ENCODE measurements around the gene PRKN.

PRKN gene

DNA sequence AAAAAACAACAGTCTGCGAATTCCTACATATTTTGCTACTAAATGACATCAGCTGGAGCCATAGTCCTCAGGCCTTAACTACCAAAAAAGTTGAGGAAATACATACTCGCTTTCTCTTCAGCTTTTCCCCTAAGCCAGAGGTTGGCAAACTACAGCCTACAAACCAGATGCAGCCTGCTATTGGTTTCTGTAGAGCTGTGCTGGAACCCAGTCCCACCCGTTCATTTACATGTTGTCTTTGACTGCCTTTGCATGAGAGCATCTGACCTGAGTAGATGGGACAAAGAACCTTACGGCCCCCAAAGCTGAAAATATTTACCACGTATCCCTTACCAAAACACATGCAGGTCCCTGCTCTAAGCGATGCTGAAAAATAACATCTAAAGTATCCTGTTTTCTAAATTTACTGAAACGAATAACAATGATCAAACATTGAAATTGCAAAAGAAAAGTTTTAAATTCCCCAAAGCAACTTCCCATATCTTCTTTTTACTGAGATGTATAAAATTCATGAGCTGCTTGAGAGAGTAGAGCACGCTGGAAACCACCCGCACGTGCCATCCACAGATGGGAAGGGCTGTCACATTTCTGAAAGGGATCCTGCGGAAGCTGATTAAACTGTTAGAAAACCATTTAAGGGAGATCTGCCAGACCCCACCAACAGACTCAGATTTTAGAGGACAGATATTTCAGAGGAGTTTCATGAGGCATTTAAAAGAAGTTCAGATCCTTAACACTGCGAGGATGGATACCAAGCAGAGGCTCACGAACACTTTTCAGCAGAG, 124.1 kb downstream of the PRKN start:
- no peak for DNase-seq
- TF ChIP-seq, protein P1, sequence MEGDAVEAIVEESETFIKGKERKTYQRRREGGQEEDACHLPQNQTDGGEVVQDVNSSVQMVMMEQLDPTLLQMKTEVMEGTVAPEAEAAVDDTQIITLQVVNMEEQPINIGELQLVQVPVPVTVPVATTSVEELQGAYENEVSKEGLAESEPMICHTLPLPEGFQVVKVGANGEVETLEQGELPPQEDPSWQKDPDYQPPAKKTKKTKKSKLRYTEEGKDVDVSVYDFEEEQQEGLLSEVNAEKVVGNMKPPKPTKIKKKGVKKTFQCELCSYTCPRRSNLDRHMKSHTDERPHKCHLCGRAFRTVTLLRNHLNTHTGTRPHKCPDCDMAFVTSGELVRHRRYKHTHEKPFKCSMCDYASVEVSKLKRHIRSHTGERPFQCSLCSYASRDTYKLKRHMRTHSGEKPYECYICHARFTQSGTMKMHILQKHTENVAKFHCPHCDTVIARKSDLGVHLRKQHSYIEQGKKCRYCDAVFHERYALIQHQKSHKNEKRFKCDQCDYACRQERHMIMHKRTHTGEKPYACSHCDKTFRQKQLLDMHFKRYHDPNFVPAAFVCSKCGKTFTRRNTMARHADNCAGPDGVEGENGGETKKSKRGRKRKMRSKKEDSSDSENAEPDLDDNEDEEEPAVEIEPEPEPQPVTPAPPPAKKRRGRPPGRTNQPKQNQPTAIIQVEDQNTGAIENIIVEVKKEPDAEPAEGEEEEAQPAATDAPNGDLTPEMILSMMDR (IDR thresholded peaks at IDR 0.05; ENCODE audit: low read depth, low read length): no peak
- H3K27ac ChIP-seq: no peak overlapping the region
- no peaks in the 10 kb centered on the region for H3K9me3 ChIP-seq (ENCODE audit: severe bottlenecking)
- H3K36me3 ChIP-seq: no peaks in the 10 kb centered on the region
- H3K27me3 ChIP-seq (ENCODE audit: insufficient read depth, low read depth, severe bottlenecking): no peaks in the 10 kb centered on the region
- no peak overlapping the region for H3K4me3 ChIP-seq (ENCODE audit: low read depth, low read length)

DNA sequence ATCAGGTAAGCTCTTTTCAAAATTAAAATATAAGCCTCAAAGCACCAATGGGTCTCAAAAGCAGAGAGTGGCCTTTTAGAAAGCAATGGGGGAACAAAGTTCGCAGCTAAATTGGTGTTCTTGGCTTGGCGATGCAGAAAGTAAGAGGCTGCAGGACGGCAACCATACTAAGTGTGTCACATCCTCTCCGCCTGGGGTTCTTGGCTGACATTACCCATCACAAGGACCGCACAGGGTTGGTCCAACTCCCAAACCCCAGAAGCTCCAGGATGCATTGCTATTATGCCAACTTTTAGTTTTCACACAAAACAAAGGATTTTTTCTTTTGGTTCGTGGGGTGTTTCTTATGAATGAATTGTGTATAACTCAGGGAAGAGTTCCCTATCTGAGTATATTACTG, 124.8 kb downstream of the PRKN start:
- Histone ChIP-seq H3K27me3 (ENCODE audit: insufficient read depth, low read depth, severe bottlenecking) (no peaks in the 10 kb centered on the region), H3K4me3 (ENCODE audit: low read depth, low read length) (no peak overlapping the region), H3K27ac (no peak overlapping the region), H3K36me3 (no peaks in the 10 kb centered on the region), H3K9me3 (ENCODE audit: severe bottlenecking) (no peaks in the 10 kb centered on the region)
- DNase-seq: no peak
- TF ChIP-seq, protein P1 (IDR thresholded peaks at IDR 0.05; ENCODE audit: low read depth, low read length): no peak

DNA sequence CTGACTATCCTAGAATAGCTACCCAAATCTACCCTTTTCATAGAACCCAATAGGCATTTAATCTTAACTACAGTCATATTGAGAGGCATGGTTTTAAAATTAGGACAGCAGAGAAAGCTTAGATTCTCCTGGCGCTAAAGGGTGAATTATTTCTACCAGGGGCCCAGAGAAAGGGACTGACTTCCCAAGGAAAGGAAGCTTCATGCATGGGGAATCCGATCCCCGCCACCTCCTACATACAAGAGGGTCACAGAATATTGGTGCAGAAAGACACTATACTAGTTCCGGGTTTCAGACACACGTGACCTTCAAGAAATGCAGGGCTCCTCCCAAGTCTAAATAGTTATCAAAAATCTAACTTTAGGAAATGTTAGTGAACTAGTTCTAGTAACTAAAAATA, 130.9 kb downstream of the PRKN start:
- no peaks in the 10 kb centered on the region for H3K27me3 ChIP-seq (ENCODE audit: insufficient read depth, low read depth, severe bottlenecking)
- H3K4me3 ChIP-seq (ENCODE audit: low read depth, low read length): no peak overlapping the region
- H3K27ac ChIP-seq: no peak overlapping the region
- H3K9me3 ChIP-seq (ENCODE audit: severe bottlenecking): no peaks in the 10 kb centered on the region
- no peaks in the 10 kb centered on the region for H3K36me3 ChIP-seq
- TF ChIP-seq, protein P1 (IDR thresholded peaks at IDR 0.05; ENCODE audit: low read depth, low read length): no peak
- no peak for DNase-seq

DNA sequence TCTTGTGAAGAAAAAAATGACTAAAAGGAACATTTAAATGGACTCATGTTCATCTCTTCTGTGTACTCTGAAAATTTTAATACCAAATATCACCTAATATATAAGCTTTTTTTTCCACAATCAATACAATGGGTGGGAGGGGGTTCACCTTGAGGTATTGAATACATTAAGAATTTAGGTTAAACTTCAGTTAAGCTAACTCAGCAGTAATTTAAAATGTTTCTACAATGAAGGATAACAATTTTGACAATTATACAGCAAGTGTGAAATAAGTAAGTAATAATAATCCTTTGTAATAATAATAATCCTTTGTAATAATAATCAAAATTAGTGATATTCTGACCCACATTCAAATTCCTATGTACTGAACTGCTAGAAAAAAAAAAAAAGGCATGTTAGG, 136.0 kb downstream of the PRKN start:
- TF ChIP-seq, protein P1 (IDR thresholded peaks at IDR 0.05; ENCODE audit: low read depth, low read length): no peak
- Histone ChIP-seq H3K4me3 (ENCODE audit: low read depth, low read length) (no peak overlapping the region), H3K27me3 (ENCODE audit: insufficient read depth, low read depth, severe bottlenecking) (no peaks in the 10 kb centered on the region), H3K36me3 (no peaks in the 10 kb centered on the region), H3K27ac (no peak overlapping the region), H3K9me3 (ENCODE audit: severe bottlenecking) (no peaks in the 10 kb centered on the region)
- no peak for DNase-seq

DNA sequence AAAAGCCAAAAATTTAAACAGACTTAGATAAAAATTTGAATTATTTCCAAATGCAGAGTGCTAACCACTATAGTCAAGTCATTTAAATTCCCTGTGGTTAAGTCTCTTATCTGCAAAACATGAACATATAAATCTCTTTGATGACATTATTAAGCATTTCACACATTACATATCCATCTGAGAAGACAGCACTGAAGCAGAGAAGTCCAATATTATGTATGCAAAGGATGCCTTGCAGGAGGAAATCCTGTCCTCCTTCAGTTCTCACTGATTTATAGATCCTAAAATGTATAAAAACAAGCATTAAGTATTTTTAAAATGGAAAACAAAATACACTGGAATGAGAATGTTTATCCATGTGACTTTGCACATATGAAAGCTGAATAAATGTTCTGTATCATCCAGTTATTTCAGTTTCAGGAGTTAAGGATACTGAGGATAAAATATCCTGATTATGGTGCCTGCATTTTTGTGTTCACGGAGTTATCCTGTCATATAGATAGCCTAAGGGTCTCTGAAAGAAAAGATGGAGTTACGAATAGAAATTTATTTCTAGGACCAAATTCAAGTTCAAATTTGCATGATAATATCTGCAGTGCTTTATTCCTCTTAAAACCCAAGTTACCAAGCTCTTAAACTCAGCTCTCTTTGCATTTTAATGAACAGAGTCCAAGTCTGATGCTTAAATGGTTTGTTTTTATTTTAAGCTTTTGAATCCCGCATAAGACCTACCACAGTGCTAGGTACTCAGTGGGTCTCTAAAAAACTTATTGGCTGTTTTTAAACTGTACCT, 145.4 kb downstream of the PRKN start:
- no peak overlapping the region for H3K4me3 ChIP-seq (ENCODE audit: low read depth, low read length)
- DNase-seq: no peak
- TF ChIP-seq, protein P1 (IDR thresholded peaks at IDR 0.05; ENCODE audit: low read depth, low read length): no peak
- H3K27me3 ChIP-seq (ENCODE audit: insufficient read depth, low read depth, severe bottlenecking): no peaks in the 10 kb centered on the region
- no peaks in the 10 kb centered on the region for H3K9me3 ChIP-seq (ENCODE audit: severe bottlenecking)
- H3K36me3 ChIP-seq: no peaks in the 10 kb centered on the region
- no peak overlapping the region for H3K27ac ChIP-seq
